Loucy (cell line): ENCODE data around the gene NTSR2.

ENCODE experiments used
- EZH2phosphoT487 ChIP-seq: fragments of 200-600 bp; IDR thresholded peaks from 2 replicates; pipeline ENCODE4 v1.6.1; 2018; ENCODE audit warnings: antibody characterized with exemption, mild to moderate bottlenecking, moderate library complexity, borderline replicate concordance
- TF ChIP-seq, protein P1 (sequence below): fragments of 200-600 bp; sonication (generic); conservative IDR thresholded peaks from 2 replicates; pipeline ENCODE4 v1.5.1; 2014; ENCODE audit warnings: mild to moderate bottlenecking, antibody characterized with exemption, low read length

DNA sequence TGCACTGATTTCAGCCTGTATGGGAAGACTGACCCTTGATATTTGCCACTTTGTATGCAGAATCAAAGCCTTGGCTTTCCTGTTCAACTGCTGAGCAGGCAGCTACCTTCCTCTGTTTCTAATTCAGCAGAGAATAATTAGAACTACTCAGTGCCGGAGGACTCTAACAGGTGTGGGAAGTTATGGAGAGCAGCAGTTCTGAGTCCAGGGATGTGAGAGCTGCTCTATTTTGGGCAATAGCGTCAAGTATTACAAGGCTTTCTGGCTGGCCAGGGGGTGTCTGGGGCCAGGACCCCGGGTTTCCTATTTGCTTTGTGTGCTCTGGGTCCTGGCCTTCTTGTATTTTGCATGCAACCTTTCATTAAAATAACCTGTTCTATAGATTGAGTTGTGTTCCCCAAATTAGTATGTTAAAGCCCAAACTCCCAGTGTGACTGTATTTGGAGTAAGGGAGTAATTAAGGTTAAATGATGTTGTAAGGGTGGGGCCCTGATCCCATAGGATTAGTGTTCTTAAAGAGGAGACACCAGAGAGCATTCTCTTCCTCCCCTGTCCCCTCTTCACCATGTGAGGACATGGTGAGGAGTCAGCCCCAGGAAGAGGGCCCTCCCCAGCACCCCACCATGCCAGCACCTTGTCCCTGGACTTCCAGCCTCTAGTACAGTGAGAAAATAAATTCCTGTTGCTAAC is 5.6 kb upstream of the NTSR2 start:
- TF ChIP-seq, protein P1, sequence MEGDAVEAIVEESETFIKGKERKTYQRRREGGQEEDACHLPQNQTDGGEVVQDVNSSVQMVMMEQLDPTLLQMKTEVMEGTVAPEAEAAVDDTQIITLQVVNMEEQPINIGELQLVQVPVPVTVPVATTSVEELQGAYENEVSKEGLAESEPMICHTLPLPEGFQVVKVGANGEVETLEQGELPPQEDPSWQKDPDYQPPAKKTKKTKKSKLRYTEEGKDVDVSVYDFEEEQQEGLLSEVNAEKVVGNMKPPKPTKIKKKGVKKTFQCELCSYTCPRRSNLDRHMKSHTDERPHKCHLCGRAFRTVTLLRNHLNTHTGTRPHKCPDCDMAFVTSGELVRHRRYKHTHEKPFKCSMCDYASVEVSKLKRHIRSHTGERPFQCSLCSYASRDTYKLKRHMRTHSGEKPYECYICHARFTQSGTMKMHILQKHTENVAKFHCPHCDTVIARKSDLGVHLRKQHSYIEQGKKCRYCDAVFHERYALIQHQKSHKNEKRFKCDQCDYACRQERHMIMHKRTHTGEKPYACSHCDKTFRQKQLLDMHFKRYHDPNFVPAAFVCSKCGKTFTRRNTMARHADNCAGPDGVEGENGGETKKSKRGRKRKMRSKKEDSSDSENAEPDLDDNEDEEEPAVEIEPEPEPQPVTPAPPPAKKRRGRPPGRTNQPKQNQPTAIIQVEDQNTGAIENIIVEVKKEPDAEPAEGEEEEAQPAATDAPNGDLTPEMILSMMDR = no peak
- TF ChIP-seq EZH2phosphoT487 = no peak
